Activated CD8-positive, alpha-beta T cell treated with anti-CD3 and anti-CD28 coated beads for 36 hours (primary cell): ENCODE results near the gene SLC9A3. TPM values are rescaled to one million over a fixed set of nuclear protein-coding genes. Genes with fewer than 3 reads are reported as not detected.
A peak's percentile ranks its signal among the peaks of the same experiment; 100 is the strongest.

Source experiments
- ATAC-seq: fragments of 200-7000 bp; cut with Tn5 transposase; one replicate; pipeline ENCODE4 v1.10.0; 2021; ENCODE audit warnings: mild to moderate bottlenecking, moderate library complexity
- CTCF ChIA-PET: fragments of 350-600 bp; sonication (Branson Sonifier 250); formaldehyde crosslinking; loops from one replicate; lab custom pipeline; 2021; ENCODE audit warnings: antibody characterized with exemption; lab: Charles Lee
- POLR2A ChIA-PET: fragments of 350-600 bp; sonication (Branson Sonifier 250); formaldehyde crosslinking; loops from one replicate; lab custom pipeline; 2021; ENCODE audit warnings: antibody characterized with exemption; lab: Charles Lee
- DNase-seq: peaks from one replicate; pipeline ENCODE4 v3.0.0-alpha.2; 2020
- H3K27ac Mint-ChIP-seq: one replicate; pipeline ENCODE4 v1.8.0; 2021; ENCODE audit warnings: mild to moderate bottlenecking, mixed read lengths
- H3K27me3 Mint-ChIP-seq: one replicate; pipeline ENCODE4 v1.8.0; 2021; ENCODE audit warnings: mixed read lengths
- H3K36me3 Mint-ChIP-seq: one replicate; pipeline ENCODE4 v1.8.0; 2021; ENCODE audit warnings: low read depth, mixed read lengths
- H3K4me1 Mint-ChIP-seq: one replicate; pipeline ENCODE4 v1.8.0; 2021; ENCODE audit warnings: low read depth, mixed read lengths
- H3K4me3 Mint-ChIP-seq: one replicate; pipeline ENCODE4 v1.8.0; 2021; ENCODE audit warnings: mild to moderate bottlenecking, moderate library complexity, mixed read lengths
- H3K9me3 Mint-ChIP-seq: one replicate; pipeline ENCODE4 v1.8.0; 2021; ENCODE audit warnings: mixed read lengths
- CTCF ChIP-seq: fragments of 200-600 bp; IDR thresholded peaks from one replicate; pipeline ENCODE4 v1.8.0; 2022; ENCODE audit warnings: antibody characterized with exemption, mild to moderate bottlenecking
- intact Hi-C: fragments of 100-400 bp; cut with micrococcal nuclease; formaldehyde crosslinking; loops from one replicate; pipeline ENCODE4 v1.10.0; 2022
- total RNA-seq, 2 experiments: library from RNA; stranded (reverse); gene quantifications; one replicate each; pipeline ENCODE4 v1.2.3, GENCODE V29; 2021

SLC9A3 gene
- total RNA-seq, 2 experiments from 2014 or later: 3.2 to 3.3 TPM

GRCh38 chr5:463301-463700, 60.9 kb downstream of the SLC9A3 start:
- no peaks in the 10 kb centered on the region for H3K27me3 Mint-ChIP-seq
- H3K4me1 Mint-ChIP-seq: peaks cover 58% of the 10 kb centered on the region
- ChIA-PET POLR2A (interaction anchor here (0.8 to 1.7 kb wide), 3 partner anchors 9 to 85 kb away, joined by 3 to 10 read pairs (median 5); no protein-coding TSS in a partner anchor), CTCF (interaction anchor here (1.0 to 1.1 kb wide), 2 partner anchors 9 to 12 kb away, joined by 3 to 4 read pairs; no protein-coding TSS in a partner anchor)
- no peak overlapping the region for H3K4me3 Mint-ChIP-seq
- intact Hi-C loops: no loop called here
- H3K27ac Mint-ChIP-seq: peak overlapping the region; percentile 94
- DNase-seq (no peak), ATAC-seq (no peak)
- peaks cover 61% of the 10 kb centered on the region for H3K36me3 Mint-ChIP-seq
- TF ChIP-seq CTCF: no peak
- no peaks in the 10 kb centered on the region for H3K9me3 Mint-ChIP-seq

- ATAC-seq (no peak), DNase-seq (peak; percentile 1)
- Mint-ChIP-seq H3K9me3 (no peaks in the 10 kb centered on the region), H3K36me3 (peaks cover 68% of the 10 kb centered on the region), H3K27ac (peak overlapping the region; percentile 94), H3K4me3 (no peak overlapping the region), H3K27me3 (no peaks in the 10 kb centered on the region), H3K4me1 (peaks cover 61% of the 10 kb centered on the region)
- intact Hi-C loops: no loop called here
- TF ChIP-seq CTCF: no peak
- ChIA-PET POLR2A (interaction anchor here (4.3 kb wide), 1 partner anchor 9 kb away, joined by 31 read pairs; no protein-coding TSS in a partner anchor), CTCF (no interaction called here)
Observed at GRCh38 chr5:462051-462481, 62.2 kb downstream of the SLC9A3 start.

DNA sequence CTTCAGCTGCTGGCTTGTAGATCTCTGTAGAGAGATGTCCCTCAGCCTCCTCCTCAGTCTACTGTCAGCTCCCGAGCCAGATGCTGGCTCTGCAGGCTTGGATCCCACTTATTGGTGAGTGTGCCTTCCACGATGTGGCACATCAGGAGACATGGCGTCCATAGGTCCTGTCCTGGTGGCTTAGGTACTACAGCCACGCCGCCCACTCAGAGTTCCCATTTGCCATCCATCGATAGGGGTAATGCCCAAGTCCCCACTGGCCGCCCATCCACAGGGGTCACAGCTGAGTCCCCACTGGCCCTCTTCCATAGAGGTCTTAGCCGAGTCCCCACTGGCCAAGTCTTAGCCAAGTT, 64.0 kb downstream of the SLC9A3 start:
- ChIA-PET CTCF (no interaction called here), POLR2A (interaction anchor here (4.3 kb wide), 1 partner anchor 11 kb away, joined by 31 read pairs; no protein-coding TSS in a partner anchor)
- no peaks in the 10 kb centered on the region for H3K27me3 Mint-ChIP-seq
- peak overlapping the region; percentile 95 for H3K27ac Mint-ChIP-seq
- H3K36me3 Mint-ChIP-seq: peaks cover 70% of the 10 kb centered on the region
- peaks cover 68% of the 10 kb centered on the region for H3K4me1 Mint-ChIP-seq
- H3K4me3 Mint-ChIP-seq: peak overlapping the region; percentile 54
- no peak for DNase-seq
- intact Hi-C loops: no loop called here
- H3K9me3 Mint-ChIP-seq: no peaks in the 10 kb centered on the region
- no peak for ATAC-seq
- TF ChIP-seq CTCF: no peak

GRCh38 chr5:459562-460272, 64.5 kb downstream of the SLC9A3 start:
- ATAC-seq (no peak), DNase-seq (no peak)
- CTCF ChIA-PET: interaction anchor here (1.7 to 1.9 kb wide), 2 partner anchors 13 to 15 kb away, joined by 4 to 5 read pairs; no protein-coding TSS in a partner anchor
- H3K27ac Mint-ChIP-seq: peak overlapping the region; percentile 95
- no peak for TF ChIP-seq CTCF
- H3K36me3 Mint-ChIP-seq: peaks cover 74% of the 10 kb centered on the region
- POLR2A ChIA-PET: interaction anchor here (2.1 to 4.3 kb wide), 3 partner anchors 11 to 15 kb away, joined by 5 to 31 read pairs (median 20); partner anchors contain the start of gene EXOC3
- no peaks in the 10 kb centered on the region for H3K27me3 Mint-ChIP-seq
- peak overlapping the region; percentile 54 for H3K4me3 Mint-ChIP-seq
- H3K9me3 Mint-ChIP-seq: no peaks in the 10 kb centered on the region
- intact Hi-C loops: loop anchor here (10.0 kb wide), 1 partner anchor 155 kb away; the partner anchor contains the start of gene CEP72
- H3K4me1 Mint-ChIP-seq: peaks cover 68% of the 10 kb centered on the region
